Activated naive CD8-positive, alpha-beta T cell treated with anti-CD3 and anti-CD28 coated beads, Interleukin-2, amount 50 U/mL, for 24 hours (primary cell): ENCODE results near the gene FAM83E.

ENCODE experiments used
- ATAC-seq: fragments of 150-1000 bp; cut with Tn5 transposase; one replicate; pipeline ENCODE4 v1.10.0; 2021
- DNase-seq: peaks from one replicate; pipeline ENCODE4 v3.0.0; 2021
- H3K27ac Mint-ChIP-seq: one replicate; pipeline ENCODE4 v1.8.0; 2021; ENCODE audit warnings: mild to moderate bottlenecking, mixed read lengths
- H3K27me3 Mint-ChIP-seq: one replicate; pipeline ENCODE4 v1.8.0; 2021; ENCODE audit warnings: mixed read lengths
- H3K36me3 Mint-ChIP-seq: one replicate; pipeline ENCODE4 v1.8.0; 2021; ENCODE audit warnings: low read depth, mixed read lengths
- H3K4me1 Mint-ChIP-seq: one replicate; pipeline ENCODE4 v1.8.0; 2021; ENCODE audit warnings: mixed read lengths
- H3K4me3 Mint-ChIP-seq: one replicate; pipeline ENCODE4 v1.8.0; 2021; ENCODE audit warnings: mild to moderate bottlenecking, moderate library complexity, mixed read lengths
- H3K9me3 Mint-ChIP-seq: one replicate; pipeline ENCODE4 v1.8.0; 2021; ENCODE audit warnings: mixed read lengths

FAM83E gene

GRCh38 chr19:48627865-48628314 lies 13.0 kb upstream of the FAM83E start:
- Mint-ChIP-seq H3K27ac (no peak overlapping the region), H3K36me3 (peaks cover 20% of the 10 kb centered on the region)
- ATAC-seq: no peak

GRCh38 chr19:48627201-48627864 lies 12.5 kb upstream of the FAM83E start:
- H3K27ac Mint-ChIP-seq: peak overlapping the region; percentile 68
- peak; percentile 63 for ATAC-seq
- H3K9me3 Mint-ChIP-seq: no peaks in the 10 kb centered on the region
- peaks cover 21% of the 10 kb centered on the region for H3K36me3 Mint-ChIP-seq
- no peaks in the 10 kb centered on the region for H3K27me3 Mint-ChIP-seq
- peaks cover 42% of the 10 kb centered on the region for H3K4me1 Mint-ChIP-seq
- H3K4me3 Mint-ChIP-seq: no peak overlapping the region
- DNase-seq: peak; percentile 49

More at GRCh38 chr19:48627865-48628314, 13.0 kb upstream of the FAM83E start:
- no peaks in the 10 kb centered on the region for H3K9me3 Mint-ChIP-seq
- H3K4me3 Mint-ChIP-seq: no peak overlapping the region
- no peak for DNase-seq
- H3K27me3 Mint-ChIP-seq: no peaks in the 10 kb centered on the region
- H3K4me1 Mint-ChIP-seq: peaks cover 44% of the 10 kb centered on the region

- peaks cover 44% of the 10 kb centered on the region for H3K4me1 Mint-ChIP-seq
- no peak for ATAC-seq
- no peaks in the 10 kb centered on the region for H3K27me3 Mint-ChIP-seq
- no peak overlapping the region for H3K4me3 Mint-ChIP-seq
- H3K36me3 Mint-ChIP-seq: peaks cover 28% of the 10 kb centered on the region
- no peak overlapping the region for H3K27ac Mint-ChIP-seq
- DNase-seq: no peak
- no peaks in the 10 kb centered on the region for H3K9me3 Mint-ChIP-seq
Measured at GRCh38 chr19:48625891-48626327, 11.0 kb upstream of the FAM83E start.

GRCh38 chr19:48624791-48625723 lies 10.2 kb upstream of the FAM83E start:
- H3K27me3 Mint-ChIP-seq: no peaks in the 10 kb centered on the region
- peak overlapping the region; percentile 80 for H3K4me3 Mint-ChIP-seq
- H3K9me3 Mint-ChIP-seq: no peaks in the 10 kb centered on the region
- H3K4me1 Mint-ChIP-seq: peaks cover 46% of the 10 kb centered on the region
- no peak for ATAC-seq
- DNase-seq: no peak
- H3K36me3 Mint-ChIP-seq: peaks cover 31% of the 10 kb centered on the region
- H3K27ac Mint-ChIP-seq: no peak overlapping the region

- ATAC-seq: peak; percentile 78
- Mint-ChIP-seq H3K27me3 (no peaks in the 10 kb centered on the region), H3K9me3 (no peaks in the 10 kb centered on the region), H3K4me1 (peaks cover 52% of the 10 kb centered on the region), H3K27ac (peak overlapping the region; percentile 90), H3K4me3 (peak overlapping the region; percentile 80), H3K36me3 (peaks cover 35% of the 10 kb centered on the region)
- DNase-seq: peak; percentile 98
Measured at GRCh38 chr19:48624067-48624594, 9.3 kb upstream of the FAM83E start.

- H3K4me1 Mint-ChIP-seq: peaks cover 56% of the 10 kb centered on the region
- no peaks in the 10 kb centered on the region for H3K27me3 Mint-ChIP-seq
- no peak for ATAC-seq
- peaks cover 38% of the 10 kb centered on the region for H3K36me3 Mint-ChIP-seq
- H3K9me3 Mint-ChIP-seq: no peaks in the 10 kb centered on the region
- peak overlapping the region; percentile 90 for H3K27ac Mint-ChIP-seq
- H3K4me3 Mint-ChIP-seq: peak overlapping the region; percentile 80
- DNase-seq: no peak
Measured at GRCh38 chr19:48623556-48624066, 8.7 kb upstream of the FAM83E start.

GRCh38 chr19:48619692-48620585 lies 5.1 kb upstream of the FAM83E start:
- H3K36me3 Mint-ChIP-seq: peaks cover 64% of the 10 kb centered on the region
- H3K27me3 Mint-ChIP-seq: no peaks in the 10 kb centered on the region
- H3K9me3 Mint-ChIP-seq: no peaks in the 10 kb centered on the region
- H3K4me1 Mint-ChIP-seq: peaks cover 64% of the 10 kb centered on the region
- DNase-seq: no peak
- peak overlapping the region; percentile 98 for H3K4me3 Mint-ChIP-seq
- ATAC-seq: no peak
- H3K27ac Mint-ChIP-seq: peak overlapping the region; percentile 100

GRCh38 chr19:48618916-48619691 lies 4.2 kb upstream of the FAM83E start, which contains the start of the genes RPL18 and SPHK2:
RPL18 (minus strand) TSS chr19:48619178; CDS start chr19:48619143, 35 bp downstream.
SPHK2 (plus strand) TSS chr19:48619506; CDS start chr19:48620515, 1,009 bp downstream.
- peak; percentile 94 for DNase-seq
- H3K9me3 Mint-ChIP-seq: no peaks in the 10 kb centered on the region
- ATAC-seq: peak; percentile 86
- peaks cover 65% of the 10 kb centered on the region for H3K36me3 Mint-ChIP-seq
- H3K27ac Mint-ChIP-seq: peak within 1 kb of the TSS; percentile 100
- peaks cover 61% of the 10 kb centered on the region for H3K4me1 Mint-ChIP-seq
- H3K27me3 Mint-ChIP-seq: no peaks in the 10 kb centered on the region
- H3K4me3 Mint-ChIP-seq: peak within 1 kb of the TSS; percentile 98

GRCh38 chr19:48618278-48618915 lies 3.5 kb upstream of the FAM83E start:
- peak overlapping the region; percentile 98 for H3K4me3 Mint-ChIP-seq
- H3K36me3 Mint-ChIP-seq: peaks cover 65% of the 10 kb centered on the region
- ATAC-seq: no peak
- H3K4me1 Mint-ChIP-seq: peaks cover 55% of the 10 kb centered on the region
- H3K27ac Mint-ChIP-seq: peak overlapping the region; percentile 100
- H3K9me3 Mint-ChIP-seq: no peaks in the 10 kb centered on the region
- no peak for DNase-seq
- no peaks in the 10 kb centered on the region for H3K27me3 Mint-ChIP-seq

GRCh38 chr19:48617146-48617937 lies 2.5 kb upstream of the FAM83E start:
- DNase-seq: no peak
- peak overlapping the region; percentile 98 for H3K4me3 Mint-ChIP-seq

GRCh38 chr19:48616491-48617056 lies 1.7 kb upstream of the FAM83E start:
- Mint-ChIP-seq H3K27me3 (no peaks in the 10 kb centered on the region), H3K36me3 (peaks cover 57% of the 10 kb centered on the region), H3K27ac (peak overlapping the region; percentile 100), H3K9me3 (no peaks in the 10 kb centered on the region), H3K4me3 (peak overlapping the region; percentile 98), H3K4me1 (peaks cover 44% of the 10 kb centered on the region)
- no peak for DNase-seq
- no peak for ATAC-seq

More at GRCh38 chr19:48617146-48617937, 2.5 kb upstream of the FAM83E start:
- ATAC-seq: no peak
- peak overlapping the region; percentile 100 for H3K27ac Mint-ChIP-seq
- peaks cover 49% of the 10 kb centered on the region for H3K4me1 Mint-ChIP-seq
- no peaks in the 10 kb centered on the region for H3K9me3 Mint-ChIP-seq
- peaks cover 61% of the 10 kb centered on the region for H3K36me3 Mint-ChIP-seq
- no peaks in the 10 kb centered on the region for H3K27me3 Mint-ChIP-seq

- H3K4me3 Mint-ChIP-seq: peak overlapping the region; percentile 98
- peak overlapping the region; percentile 100 for H3K27ac Mint-ChIP-seq
- H3K4me1 Mint-ChIP-seq: peaks cover 41% of the 10 kb centered on the region
- no peak for ATAC-seq
- H3K36me3 Mint-ChIP-seq: peaks cover 54% of the 10 kb centered on the region
- no peaks in the 10 kb centered on the region for H3K27me3 Mint-ChIP-seq
- no peaks in the 10 kb centered on the region for H3K9me3 Mint-ChIP-seq
- DNase-seq: no peak
Measured at GRCh38 chr19:48616041-48616436, 1.2 kb upstream of the FAM83E start.
